Breast epithelium (tissue), 3 donors: Measurements from ENCODE around the gene YOD1.

Experiments used
- CTCF ChIP-seq, 3 donors: fragments of 450-650 bp; IDR thresholded peaks; one replicate each; pipeline ENCODE4 v1.5.1; 2016 to 2017; ENCODE audit warnings: antibody characterized with exemption in 3 of 3, mild to moderate bottlenecking in 3 of 3, moderate library complexity in 3 of 3
- POLR2A ChIP-seq: fragments of 450-650 bp; IDR thresholded peaks from one replicate; pipeline ENCODE4 v1.6.1; 2016; ENCODE audit warnings: antibody characterized with exemption, mild to moderate bottlenecking, moderate library complexity
- POLR2AphosphoS5 ChIP-seq, 3 donors: sonication (generic); formaldehyde crosslinking; IDR thresholded peaks; one replicate each; pipeline ENCODE4 v1.6.1; 2017; ENCODE audit warnings: antibody characterized with exemption in 3 of 3

DNA sequence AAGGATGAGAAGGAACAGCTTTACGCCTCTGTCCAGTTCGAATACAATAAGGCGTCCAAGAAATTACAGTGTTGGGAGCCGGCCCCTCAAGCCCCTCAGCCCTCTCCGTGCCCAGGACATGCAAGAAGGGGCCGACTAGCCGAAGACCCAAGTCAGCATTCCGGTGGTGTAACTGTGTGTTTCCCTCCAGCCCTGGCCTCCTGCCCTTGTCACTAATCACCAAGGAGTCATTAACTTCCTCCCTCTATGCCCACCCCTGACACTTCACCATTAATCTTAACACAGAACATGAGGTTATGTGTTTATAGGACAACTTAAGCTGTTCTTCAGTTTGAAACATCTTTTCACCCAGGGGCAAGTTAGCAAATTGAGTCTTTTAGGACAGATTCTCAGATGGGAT is 21.2 kb upstream of the YOD1 start:
- TF ChIP-seq CTCF (IDR thresholded peaks at IDR 0.05) (no peak), POLR2AphosphoS5 (IDR thresholded peaks at IDR 0.05) (no peak), POLR2A (no peak)
